Measurements from ENCODE around the gene ZNF550.

The ZNF550 gene

GRCh38 chr19:57559404-57560025, at the start of gene ZNF550:
Gene ZNF550, minus strand, starts transcription at chr19:57559863. Its CDS starts 181 bp downstream, at chr19:57559682.
- peak; percentile 92 for FAIRE-seq

GRCh38 chr19:57606931-57607330, 47.3 kb upstream of the ZNF550 start:
- FAIRE-seq = no peak

- FAIRE-seq = peak; percentile 84
Observed at GRCh38 chr19:57599761-57600383, 40.2 kb upstream of the ZNF550 start, which contains the start of gene ZNF530. Gene ZNF530, plus strand, starts transcription at chr19:57599885. Its CDS starts 4,461 bp downstream, at chr19:57604346.

GRCh38 chr19:57599377-57599760, 39.7 kb upstream of the ZNF550 start:
- FAIRE-seq = no peak

GRCh38 chr19:57587529-57587928, 27.9 kb upstream of the ZNF550 start:
- FAIRE-seq = no peak

- no peak for FAIRE-seq
Observed at GRCh38 chr19:57583521-57584416, 24.1 kb upstream of the ZNF550 start, which contains the start of gene ZIK1. Gene ZIK1, plus strand, starts transcription at chr19:57584145. Its CDS starts 212 bp downstream, at chr19:57584357.

GRCh38 chr19:57583104-57583520, 23.4 kb upstream of the ZNF550 start:
- no peak for FAIRE-seq

GRCh38 chr19:57578487-57579205, 19.0 kb upstream of the ZNF550 start, which contains the start of gene ZNF416:
Gene ZNF416, minus strand, starts transcription at chr19:57578911. Its CDS starts 207 bp downstream, at chr19:57578704.
- peak; percentile 98 for FAIRE-seq

GRCh38 chr19:57576661-57577060, 17.0 kb upstream of the ZNF550 start:
- FAIRE-seq = no peak

GRCh38 chr19:57572415-57572947, 12.8 kb upstream of the ZNF550 start:
- FAIRE-seq = no peak

- FAIRE-seq = no peak
Observed at GRCh38 chr19:57570707-57571106, 11.0 kb upstream of the ZNF550 start.

- no peak for FAIRE-seq
Observed at GRCh38 chr19:57566396-57567265, 7.0 kb upstream of the ZNF550 start.

GRCh38 chr19:57563547-57563946, 3.9 kb upstream of the ZNF550 start:
- FAIRE-seq = no peak

GRCh38 chr19:57560049-57560491, 407 bp upstream of the ZNF550 start:
- FAIRE-seq = no peak

- FAIRE-seq = no peak
Observed at GRCh38 chr19:57559008-57559403, 657 bp downstream of the ZNF550 start.

- FAIRE-seq = no peak
Observed at GRCh38 chr19:57558525-57558924, 1.1 kb downstream of the ZNF550 start.

GRCh38 chr19:57557659-57558058, 2.0 kb downstream of the ZNF550 start:
- FAIRE-seq = no peak

- no peak for FAIRE-seq
Observed at GRCh38 chr19:57552432-57552831, 7.2 kb downstream of the ZNF550 start.

GRCh38 chr19:57546513-57546912, 13.2 kb downstream of the ZNF550 start:
- FAIRE-seq = no peak

- no peak for FAIRE-seq
Observed at GRCh38 chr19:57537953-57538547, 21.6 kb downstream of the ZNF550 start.
